ENCODE results near the gene CDH4. TPM values are rescaled to one million over a fixed set of nuclear protein-coding genes. Genes with fewer than 3 reads are reported as not detected.

CDH4 gene
- total RNA-seq, 1 experiment from 2014 or later, result 25.0 TPM

- ChIA-PET CTCF (interaction anchor here (0.7 kb wide), 1 partner anchor 14 kb away, joined by 3 read pairs; no protein-coding TSS in a partner anchor), POLR2A (no interaction called here)
- no TSS peak for BruUV-seq (replicated peaks)
- no peak for TF ChIP-seq CTCF (IDR thresholded peaks at IDR 0.05; ENCODE audit: unreplicated experiment)
- H3K4me3 Mint-ChIP-seq (ENCODE audit: unreplicated experiment), result no peak overlapping the region
- H3K36me3 Mint-ChIP-seq (ENCODE audit: insufficient read depth, unreplicated experiment), result no peaks in the 10 kb centered on the region
- DNase-seq (ENCODE audit: unreplicated experiment), result no peak
- intact Hi-C loops (cut with micrococcal nuclease), result no loop called here
- no peaks in the 10 kb centered on the region for H3K4me1 Mint-ChIP-seq (ENCODE audit: insufficient read depth, unreplicated experiment)
- no peaks in the 10 kb centered on the region for H3K9me3 Mint-ChIP-seq (ENCODE audit: unreplicated experiment)
- no peaks in the 10 kb centered on the region for H3K27me3 Mint-ChIP-seq (ENCODE audit: insufficient read depth, unreplicated experiment)
- no peak overlapping the region for H3K27ac Mint-ChIP-seq (ENCODE audit: low read depth, unreplicated experiment)
Measured at GRCh38 chr20:61567204-61567603, 315.1 kb downstream of the CDH4 start.

GRCh38 chr20:61569825-61570224 is 317.8 kb downstream of the CDH4 start:
- no peak for TF ChIP-seq CTCF (IDR thresholded peaks at IDR 0.05; ENCODE audit: unreplicated experiment)
- intact Hi-C loops (cut with micrococcal nuclease), result no loop called here

GRCh38 chr20:61570646-61571195 is 318.7 kb downstream of the CDH4 start:
- Mint-ChIP-seq H3K27me3 (ENCODE audit: insufficient read depth, unreplicated experiment) (no peaks in the 10 kb centered on the region), H3K36me3 (ENCODE audit: insufficient read depth, unreplicated experiment) (no peaks in the 10 kb centered on the region), H3K9me3 (ENCODE audit: unreplicated experiment) (peaks cover 7% of the 10 kb centered on the region), H3K4me3 (ENCODE audit: unreplicated experiment) (no peak overlapping the region), H3K4me1 (ENCODE audit: insufficient read depth, unreplicated experiment) (no peaks in the 10 kb centered on the region), H3K27ac (ENCODE audit: low read depth, unreplicated experiment) (no peak overlapping the region)
- intact Hi-C loops (cut with micrococcal nuclease), result no loop called here
- BruUV-seq (replicated peaks), result no TSS peak
- ChIA-PET POLR2A (no interaction called here), CTCF (interaction anchor here (0.5 to 1.0 kb wide), 4 partner anchors 40 to 1682 kb away, joined by 3 read pairs; no protein-coding TSS in a partner anchor)
- no peak for DNase-seq (ENCODE audit: unreplicated experiment)
- TF ChIP-seq CTCF (IDR thresholded peaks at IDR 0.05; ENCODE audit: unreplicated experiment), result no peak

More at GRCh38 chr20:61569825-61570224, 317.8 kb downstream of the CDH4 start:
- Mint-ChIP-seq H3K27me3 (ENCODE audit: insufficient read depth, unreplicated experiment) (no peaks in the 10 kb centered on the region), H3K9me3 (ENCODE audit: unreplicated experiment) (peaks cover 7% of the 10 kb centered on the region), H3K4me3 (ENCODE audit: unreplicated experiment) (no peak overlapping the region), H3K36me3 (ENCODE audit: insufficient read depth, unreplicated experiment) (no peaks in the 10 kb centered on the region), H3K27ac (ENCODE audit: low read depth, unreplicated experiment) (no peak overlapping the region), H3K4me1 (ENCODE audit: insufficient read depth, unreplicated experiment) (no peaks in the 10 kb centered on the region)
- CTCF ChIA-PET, result interaction anchor here (0.5 to 1.0 kb wide), 2 partner anchors 327 to 1683 kb away, joined by 3 read pairs; no protein-coding TSS in a partner anchor
- no peak for DNase-seq (ENCODE audit: unreplicated experiment)
- no TSS peak for BruUV-seq (replicated peaks)
- POLR2A ChIA-PET, result no interaction called here

- Mint-ChIP-seq H3K27ac (ENCODE audit: low read depth, unreplicated experiment) (no peak overlapping the region), H3K4me3 (ENCODE audit: unreplicated experiment) (no peak overlapping the region), H3K27me3 (ENCODE audit: insufficient read depth, unreplicated experiment) (no peaks in the 10 kb centered on the region), H3K36me3 (ENCODE audit: insufficient read depth, unreplicated experiment) (no peaks in the 10 kb centered on the region), H3K4me1 (ENCODE audit: insufficient read depth, unreplicated experiment) (no peaks in the 10 kb centered on the region), H3K9me3 (ENCODE audit: unreplicated experiment) (peaks cover 7% of the 10 kb centered on the region)
- POLR2A ChIA-PET, result interaction anchor here (0.6 kb wide), 1 partner anchor 96 kb away, joined by 3 read pairs; no protein-coding TSS in a partner anchor
- CTCF ChIA-PET, result interaction anchor here (0.8 kb wide), 1 partner anchor 316 kb away, joined by 3 read pairs; no protein-coding TSS in a partner anchor
- no TSS peak for BruUV-seq (replicated peaks)
- intact Hi-C loops (cut with micrococcal nuclease), result no loop called here
- DNase-seq (ENCODE audit: unreplicated experiment), result no peak
- TF ChIP-seq CTCF (IDR thresholded peaks at IDR 0.05; ENCODE audit: unreplicated experiment), result no peak
Measured at GRCh38 chr20:61571221-61571620, 319.2 kb downstream of the CDH4 start.

All from MCF 10A (cell line).